GM12873 (cell line): ENCODE results near the gene PTPRN2.

Experiments used
- TF ChIP-seq, protein P1 (sequence below): IDR thresholded peaks from 2 replicates; pipeline ENCODE4 v1.5.1; 2012; ENCODE audit warnings: low read depth, mild to moderate bottlenecking, moderate library complexity, low read length, control low read depth; ENCODE audit not compliant: insufficient read depth; ENCODE audit errors: missing control alignments

The PTPRN2 gene

DNA sequence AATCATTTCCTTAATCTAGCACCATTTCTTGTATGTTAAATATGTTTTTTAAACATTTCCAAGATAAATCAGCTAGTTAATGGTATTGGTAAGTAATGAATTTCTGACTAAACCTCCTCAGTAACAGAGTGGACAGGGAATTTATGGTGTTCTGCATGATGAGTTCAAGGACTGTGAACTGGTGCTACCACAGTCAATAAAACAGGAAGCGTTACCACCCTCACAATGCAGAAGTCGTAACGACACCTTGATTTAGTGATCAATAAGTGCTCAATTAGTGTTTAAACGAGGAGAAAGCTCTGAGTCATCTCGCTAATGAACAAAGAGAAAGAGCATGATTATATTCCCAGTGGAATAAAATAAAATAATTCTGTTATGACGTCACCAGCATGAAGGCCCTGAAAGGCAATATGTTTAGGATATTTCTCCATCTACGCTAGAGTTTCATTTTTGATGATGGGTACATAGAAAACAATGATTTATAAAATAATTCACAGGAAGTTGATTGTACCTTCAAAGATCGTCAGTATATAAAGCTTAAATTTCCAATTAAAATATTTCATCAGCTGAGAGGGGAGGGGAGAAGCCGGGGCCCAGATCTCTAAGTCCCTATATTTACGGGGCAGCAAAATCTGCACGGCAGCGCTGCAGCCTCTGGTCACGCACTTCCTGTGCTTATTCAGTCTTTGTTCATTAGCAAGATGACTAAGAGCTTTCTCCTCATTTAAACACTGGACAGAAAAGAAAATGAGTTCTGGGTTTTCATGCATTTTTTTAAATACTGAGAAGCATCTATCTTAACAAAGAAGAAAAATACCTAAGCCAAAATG lies 400.5 kb downstream of the PTPRN2 start:
- TF ChIP-seq, protein P1, sequence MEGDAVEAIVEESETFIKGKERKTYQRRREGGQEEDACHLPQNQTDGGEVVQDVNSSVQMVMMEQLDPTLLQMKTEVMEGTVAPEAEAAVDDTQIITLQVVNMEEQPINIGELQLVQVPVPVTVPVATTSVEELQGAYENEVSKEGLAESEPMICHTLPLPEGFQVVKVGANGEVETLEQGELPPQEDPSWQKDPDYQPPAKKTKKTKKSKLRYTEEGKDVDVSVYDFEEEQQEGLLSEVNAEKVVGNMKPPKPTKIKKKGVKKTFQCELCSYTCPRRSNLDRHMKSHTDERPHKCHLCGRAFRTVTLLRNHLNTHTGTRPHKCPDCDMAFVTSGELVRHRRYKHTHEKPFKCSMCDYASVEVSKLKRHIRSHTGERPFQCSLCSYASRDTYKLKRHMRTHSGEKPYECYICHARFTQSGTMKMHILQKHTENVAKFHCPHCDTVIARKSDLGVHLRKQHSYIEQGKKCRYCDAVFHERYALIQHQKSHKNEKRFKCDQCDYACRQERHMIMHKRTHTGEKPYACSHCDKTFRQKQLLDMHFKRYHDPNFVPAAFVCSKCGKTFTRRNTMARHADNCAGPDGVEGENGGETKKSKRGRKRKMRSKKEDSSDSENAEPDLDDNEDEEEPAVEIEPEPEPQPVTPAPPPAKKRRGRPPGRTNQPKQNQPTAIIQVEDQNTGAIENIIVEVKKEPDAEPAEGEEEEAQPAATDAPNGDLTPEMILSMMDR = no peak

DNA sequence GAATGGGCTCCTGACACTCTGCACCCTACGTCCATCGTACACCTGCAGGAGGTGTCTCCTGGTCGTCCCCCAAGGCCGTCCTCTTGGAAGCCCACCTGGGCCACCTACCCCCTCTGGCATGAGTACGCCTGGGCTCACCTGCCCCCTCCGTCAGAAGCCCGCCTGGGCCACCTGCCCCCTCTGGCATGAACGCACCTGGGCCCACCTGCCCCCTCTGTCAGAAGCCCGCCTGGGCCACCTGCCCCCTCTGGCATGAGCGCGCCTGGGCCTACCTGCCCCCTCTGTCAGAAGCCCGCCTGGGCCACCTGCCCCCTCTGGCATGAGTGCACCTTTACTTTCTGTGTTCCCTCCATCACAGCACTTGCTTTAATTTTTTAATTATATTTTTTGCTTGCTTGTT lies 401.2 kb downstream of the PTPRN2 start:
- TF ChIP-seq, protein P1 = no peak

DNA sequence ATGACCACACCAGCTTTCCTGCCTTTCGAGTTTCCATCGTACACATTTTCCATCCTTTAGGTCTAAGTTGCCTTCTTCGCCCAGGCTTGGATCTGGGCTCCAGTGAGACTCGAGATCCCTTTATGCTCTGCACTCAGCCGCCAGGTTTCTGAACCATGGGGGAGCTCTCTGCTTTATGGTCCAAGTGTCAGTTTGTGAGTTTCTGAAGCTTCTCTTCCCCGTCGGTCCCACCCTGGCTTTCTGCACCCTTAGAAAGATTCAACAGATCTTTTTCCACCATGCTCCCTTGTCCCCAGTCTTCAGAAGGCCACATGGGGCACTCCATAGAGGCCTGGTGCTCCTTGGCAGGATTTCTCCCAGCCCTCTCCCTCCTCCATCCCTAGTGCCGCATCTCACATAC lies 402.0 kb downstream of the PTPRN2 start:
- TF ChIP-seq, protein P1 = no peak

DNA sequence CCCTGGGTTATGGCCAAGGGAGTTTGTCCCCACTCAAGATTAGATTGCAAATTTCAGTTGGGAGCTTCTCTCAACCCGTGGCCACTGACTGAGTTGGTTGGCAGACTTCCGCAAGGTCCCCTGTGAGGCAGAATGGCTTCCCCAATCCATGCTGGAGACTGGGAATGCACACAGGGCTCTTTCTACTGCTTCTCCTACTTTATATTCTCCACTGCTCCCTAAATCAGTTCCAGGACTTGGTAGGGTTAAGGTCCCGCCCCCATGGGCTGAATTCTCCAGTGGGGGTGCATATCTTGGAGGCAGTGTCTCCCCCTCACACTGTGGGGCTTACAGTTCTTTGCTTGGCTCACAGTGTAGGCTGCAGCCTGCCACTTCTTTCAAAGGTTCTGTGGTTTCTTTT lies 404.2 kb downstream of the PTPRN2 start:
- TF ChIP-seq, protein P1 = no peak

DNA sequence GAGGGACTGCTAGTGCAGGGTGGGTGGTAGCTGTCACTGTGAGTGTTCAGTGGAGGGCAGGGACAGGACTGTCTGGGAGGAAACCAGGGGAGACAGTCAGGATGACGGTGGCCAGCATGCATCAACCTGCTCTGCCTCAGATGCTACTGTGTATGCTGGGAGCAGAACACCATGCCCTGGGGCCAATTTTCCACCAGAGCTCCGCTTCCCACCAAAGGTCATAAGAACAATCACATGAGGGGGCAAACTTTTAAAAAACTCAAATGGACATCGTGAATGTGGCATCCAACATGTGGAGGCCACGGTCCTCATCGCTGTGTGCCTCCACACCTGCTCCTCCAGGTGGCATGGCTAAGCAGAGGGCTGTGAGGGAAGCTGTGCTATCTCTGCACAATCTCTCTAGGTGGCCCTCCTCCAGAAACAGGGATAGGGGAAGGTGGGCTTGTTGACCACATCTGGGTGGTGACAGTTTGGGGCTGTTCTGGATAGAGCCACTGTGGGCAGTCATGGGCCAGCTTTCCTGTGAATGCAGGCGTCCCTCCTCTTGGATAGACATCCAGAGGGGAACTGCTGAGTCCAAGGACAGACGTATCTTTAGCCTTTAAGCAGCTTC lies 411.0 kb downstream of the PTPRN2 start:
- TF ChIP-seq, protein P1 = no peak

DNA sequence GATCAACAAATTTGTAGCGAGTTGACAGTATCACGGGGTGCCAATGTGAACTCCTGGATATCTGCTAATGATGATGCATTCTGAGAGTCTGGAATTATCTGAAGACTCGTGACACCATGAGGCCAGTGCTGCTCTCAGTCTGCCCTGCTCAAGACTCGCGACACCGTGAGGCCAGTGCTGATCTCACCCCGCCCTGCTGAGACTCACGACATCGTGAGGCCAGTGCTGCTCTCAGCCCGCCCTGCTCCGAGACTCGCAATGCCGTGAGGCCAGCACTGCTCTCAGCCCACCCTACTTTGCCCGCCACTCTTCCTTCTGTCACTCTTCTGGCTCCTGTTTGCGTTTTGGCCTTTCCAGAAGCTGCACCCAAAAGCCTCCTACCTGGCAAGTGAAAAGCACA lies 411.8 kb downstream of the PTPRN2 start:
- TF ChIP-seq, protein P1 = no peak

DNA sequence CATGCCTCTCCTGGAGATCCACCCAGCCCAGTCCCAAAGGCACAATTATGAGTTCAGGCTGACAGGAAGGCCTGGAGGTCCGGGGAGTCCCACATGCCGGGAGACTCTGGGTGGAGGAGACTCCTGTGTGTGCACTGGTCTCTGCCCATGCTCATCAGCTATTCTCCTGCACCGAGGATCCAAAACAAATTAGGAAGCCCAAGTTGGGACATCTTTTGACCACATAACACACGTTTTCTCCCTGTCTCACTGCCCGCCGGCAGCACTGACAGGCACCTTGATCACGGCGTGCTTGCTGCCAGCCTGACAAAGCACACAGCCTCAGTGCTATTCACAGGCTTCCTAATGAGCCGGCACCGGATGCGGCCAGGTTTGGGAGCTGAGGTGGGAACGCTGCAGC lies 412.7 kb downstream of the PTPRN2 start:
- TF ChIP-seq, protein P1 = no peak
